Stimulated activated CD4-positive, alpha-beta T cell treated with anti-CD3 and anti-CD28 coated beads, Interleukin-1b, Interleukin-23, amount 100 ng/mL, for 24 hours (primary cell): ENCODE results near the gene GRHL3.

ENCODE experiments used
- DNase-seq, 4 experiments: peaks; one replicate each; pipeline ENCODE4 v3.0.0-alpha.2; 2020; ENCODE audit warnings: low read depth in 4 of 4, low spot score in 1 of 4

The GRHL3 gene

GRCh38 chr1:24392604-24392946 is 73.4 kb downstream of the GRHL3 start:
- no peak for DNase-seq

DNA sequence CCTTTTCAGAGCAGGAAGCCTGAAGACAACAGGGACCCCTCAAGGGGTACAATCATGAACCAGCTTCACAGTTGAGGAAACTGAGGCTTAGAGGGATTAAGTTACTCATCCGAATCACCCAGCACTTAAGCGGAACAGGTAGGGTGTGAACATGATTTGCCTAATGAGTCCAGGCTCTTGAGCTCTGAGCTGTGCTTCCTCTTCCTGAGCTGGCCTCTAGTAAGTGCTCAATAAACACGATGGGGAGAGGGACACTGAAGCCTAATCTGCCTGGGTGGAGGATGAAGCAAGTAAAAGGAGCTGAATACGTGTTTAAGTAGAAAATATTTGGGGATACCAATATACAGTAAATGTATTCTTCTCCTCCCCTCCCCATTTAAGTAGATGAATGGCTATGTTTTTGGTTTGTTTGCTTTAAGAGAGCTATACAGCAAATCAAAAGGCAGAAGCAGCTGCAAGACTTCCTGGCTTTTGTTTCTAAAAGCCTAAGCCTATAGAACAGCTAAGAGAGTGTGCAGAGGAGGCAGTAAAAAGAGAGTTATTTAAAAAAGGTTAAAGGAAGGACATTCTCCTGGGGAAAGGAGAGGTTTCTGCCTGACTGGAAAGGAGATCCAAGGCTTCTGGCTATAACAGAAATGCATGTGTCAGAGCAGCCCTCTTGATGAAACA is 74.0 kb downstream of the GRHL3 start:
- DNase-seq: no peak

DNA sequence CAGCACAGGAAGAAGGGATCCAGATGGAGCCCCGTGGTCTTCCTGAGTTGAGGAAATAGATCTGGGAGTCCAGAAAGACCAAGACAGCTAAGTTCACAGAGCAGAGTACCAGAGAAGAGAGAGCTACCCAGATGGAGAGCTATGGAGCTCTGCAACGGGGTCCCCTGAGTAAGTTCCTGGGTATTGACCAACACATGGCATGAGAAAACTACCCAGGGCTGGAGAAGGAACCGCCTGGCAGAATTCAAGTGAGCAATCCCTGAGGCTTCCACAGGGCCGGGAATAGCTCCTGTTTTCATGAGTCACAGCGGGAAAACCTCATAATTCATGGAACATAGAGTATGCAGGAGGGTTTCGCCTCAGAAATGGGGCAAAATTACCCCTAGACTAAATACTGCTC is 74.7 kb downstream of the GRHL3 start:
- no peak for DNase-seq

DNA sequence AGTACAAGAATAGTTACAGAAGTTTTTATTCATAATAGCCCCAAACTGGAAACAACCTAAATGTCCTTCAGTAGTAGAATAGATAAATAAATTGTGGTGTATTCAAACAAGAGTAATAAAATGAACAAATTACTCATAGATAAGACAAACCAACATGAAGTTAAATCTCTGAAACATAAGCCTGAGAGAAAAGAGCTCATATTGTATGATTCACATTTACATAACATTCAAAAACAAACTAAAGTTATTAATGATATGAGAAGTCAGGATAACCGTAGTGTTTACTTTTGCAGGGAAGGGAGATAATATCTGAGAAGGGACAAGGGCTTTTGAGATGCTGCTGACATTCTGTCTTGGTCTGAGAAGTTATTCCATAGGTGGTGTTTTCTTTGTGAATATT is 80.9 kb downstream of the GRHL3 start:
- DNase-seq: no peak

GRCh38 chr1:24403806-24404205 is 84.6 kb downstream of the GRHL3 start:
- no peak for DNase-seq
